Lower lobe of right lung (tissue), 2 donors: ENCODE data around the gene GTPBP6. TPM values are rescaled to one million over a fixed set of nuclear protein-coding genes. Genes with fewer than 3 reads are reported as not detected.
"Not testable (repeated sequence)": the region's sequence is repeated elsewhere in the genome, so short reads cannot be mapped to it uniquely, and the experiment has no call there.

Experiments used
- ATAC-seq, 2 donors: fragments of 200-7000 bp; cut with Tn5 transposase; one replicate each; pipeline ENCODE4 v1.9.1; 2020 to 2022; ENCODE audit warnings: mild to moderate bottlenecking in 2 of 2, moderate library complexity in 2 of 2
- DNase-seq: peaks from one replicate; pipeline ENCODE4 v3.0.0-alpha.2; 2020
- H3K27ac ChIP-seq: fragments of 200-600 bp; one replicate; pipeline ENCODE4 v1.8.0; 2022
- H3K27me3 ChIP-seq: fragments of 200-600 bp; one replicate; pipeline ENCODE4 v1.8.0; 2022; ENCODE audit warnings: low read depth
- H3K36me3 ChIP-seq: fragments of 200-600 bp; one replicate; pipeline ENCODE4 v1.8.0; 2022; ENCODE audit warnings: mild to moderate bottlenecking
- H3K4me1 ChIP-seq: fragments of 200-600 bp; one replicate; pipeline ENCODE4 v1.8.0; 2022
- H3K4me3 ChIP-seq: fragments of 200-600 bp; one replicate; pipeline ENCODE4 v1.8.0; 2022; ENCODE audit warnings: mild to moderate bottlenecking
- H3K9me3 ChIP-seq: fragments of 200-600 bp; one replicate; pipeline ENCODE4 v1.8.0; 2022
- CTCF ChIP-seq: fragments of 200-600 bp; IDR thresholded peaks from one replicate; pipeline ENCODE4 v1.8.0; 2022; ENCODE audit warnings: antibody characterized with exemption, mild to moderate bottlenecking
- intact Hi-C: fragments of 100-400 bp; cut with DNase I; formaldehyde crosslinking; loops from one replicate; pipeline ENCODE4 v1.11.0; 2022
- total RNA-seq: library from RNA; stranded (reverse); fragmentation: NEBNext Ultra II Directional; extraction: Animal tissue kit (Norgen Biotek cat#: 25700); gene quantifications from one replicate; pipeline ENCODE4 v1.2.1, GENCODE V29; 2021
- donor health status: DM: no; HTN: yes; CAD: no; lungs with severe emphysema.

GTPBP6 gene
- total RNA-seq, 1 donor from 2014 or later = 47.1 TPM

DNA sequence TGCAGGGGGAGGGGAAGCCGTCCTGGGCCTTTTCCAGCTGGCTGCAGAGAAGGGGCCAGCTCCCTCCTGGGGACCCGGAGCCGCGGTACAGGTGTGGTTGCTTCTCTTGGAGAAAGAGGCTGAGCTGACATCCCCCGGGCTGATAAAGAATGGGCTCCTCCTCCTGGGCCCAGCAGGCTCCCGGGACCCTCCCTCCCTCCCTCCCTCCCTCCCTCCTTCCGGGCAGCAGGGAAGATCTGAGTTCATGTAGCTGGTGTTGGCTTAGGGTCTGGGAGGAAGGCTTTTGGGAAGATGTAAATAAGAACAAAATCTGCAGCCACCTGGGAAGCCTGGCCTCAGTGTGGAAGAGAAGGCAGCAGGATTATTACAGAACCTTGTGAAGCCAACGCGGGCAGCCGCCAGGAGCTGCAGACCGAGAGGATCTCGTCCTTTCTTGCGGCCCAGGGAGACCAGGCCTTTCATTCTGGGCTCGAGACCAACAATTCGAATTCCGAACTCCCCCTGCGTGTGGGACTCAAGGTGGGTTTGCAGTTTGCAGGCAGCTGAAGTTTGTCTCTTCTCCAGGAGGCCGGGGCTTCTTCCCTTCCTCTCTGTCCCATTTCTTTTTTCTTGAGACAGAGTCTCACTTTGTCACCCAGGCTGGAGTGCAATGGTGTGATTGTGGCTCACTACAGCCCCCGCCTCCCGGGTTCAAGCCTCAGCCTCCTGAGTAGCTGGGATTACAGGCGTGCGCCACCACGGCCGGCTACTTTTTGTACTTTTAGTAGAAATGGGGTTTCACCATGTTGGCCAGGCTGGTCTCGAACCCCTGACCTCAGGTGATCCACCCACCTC lies 37.2 kb downstream of the GTPBP6 start, which contains the start of gene PLCXD1:
Gene PLCXD1 (plus strand): TSS at position 216 of the 834 bp plus-strand sequence. CDS start 2,807 bp downstream, outside the sequence.
- no peak for ATAC-seq
- intact Hi-C loops = no loop called here
- peak; percentile 49 for DNase-seq
- H3K9me3 ChIP-seq = no peaks in the 10 kb centered on the region
- H3K27ac ChIP-seq = no peak within 1 kb of the TSS
- peaks cover 19% of the 10 kb centered on the region for H3K36me3 ChIP-seq
- peak within 1 kb of the TSS; percentile 36 for H3K4me3 ChIP-seq
- peaks cover 13% of the 10 kb centered on the region for H3K4me1 ChIP-seq
- no peak for TF ChIP-seq CTCF
- H3K27me3 ChIP-seq = no peaks in the 10 kb centered on the region

DNA sequence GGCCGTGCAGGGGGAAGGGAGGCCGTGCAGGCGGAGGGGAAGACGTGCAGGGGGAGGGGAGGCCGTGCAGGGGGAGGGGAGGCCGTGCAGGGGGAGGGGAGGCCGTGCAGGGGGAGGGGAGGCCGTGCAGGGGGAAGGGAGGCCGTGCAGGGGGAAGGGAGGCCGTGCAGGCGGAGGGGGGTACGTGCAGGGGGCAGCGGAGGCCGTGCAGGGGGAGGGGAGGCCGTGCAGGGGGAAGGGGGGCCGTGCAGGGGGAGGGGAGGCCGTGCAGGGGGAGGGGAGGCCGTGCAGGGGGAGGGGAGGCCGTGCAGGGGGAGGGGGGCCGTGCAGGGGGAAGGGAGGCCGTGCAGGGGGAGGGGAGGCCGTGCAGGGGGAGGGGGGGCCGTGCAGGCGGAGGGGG lies 37.9 kb downstream of the GTPBP6 start:
- Histone ChIP-seq H3K4me3 (peak overlapping the region; percentile 36), H3K4me1 (peaks cover 17% of the 10 kb centered on the region), H3K36me3 (peaks cover 13% of the 10 kb centered on the region)
- H3K9me3 ChIP-seq, ATAC-seq, H3K27ac ChIP-seq, DNase-seq, H3K27me3 ChIP-seq, intact Hi-C loops: not testable (repeated sequence)

GRCh38 chrX:279757-280604 lies 38.6 kb downstream of the GTPBP6 start:
- H3K36me3 ChIP-seq, H3K9me3 ChIP-seq, ATAC-seq, H3K27ac ChIP-seq, intact Hi-C loops, H3K27me3 ChIP-seq: not testable (repeated sequence)
- Histone ChIP-seq H3K4me3 (peak overlapping the region; percentile 3), H3K4me1 (peaks cover 23% of the 10 kb centered on the region)
- peak; percentile 47 for DNase-seq

- H3K27ac ChIP-seq = peak overlapping the region; percentile 67
- H3K36me3 ChIP-seq = no peaks in the 10 kb centered on the region
- DNase-seq = peak; percentile 77
- peak; percentile 71 to 79 for ATAC-seq
- peak overlapping the region; percentile 79 for H3K4me3 ChIP-seq
- no peaks in the 10 kb centered on the region for H3K9me3 ChIP-seq
- intact Hi-C loops = no loop called here
- peaks cover 19% of the 10 kb centered on the region for H3K4me1 ChIP-seq
- H3K27me3 ChIP-seq = no peaks in the 10 kb centered on the region
- no peak for TF ChIP-seq CTCF
Measured at GRCh38 chrX:276581-277201, 41.9 kb downstream of the GTPBP6 start.

DNA sequence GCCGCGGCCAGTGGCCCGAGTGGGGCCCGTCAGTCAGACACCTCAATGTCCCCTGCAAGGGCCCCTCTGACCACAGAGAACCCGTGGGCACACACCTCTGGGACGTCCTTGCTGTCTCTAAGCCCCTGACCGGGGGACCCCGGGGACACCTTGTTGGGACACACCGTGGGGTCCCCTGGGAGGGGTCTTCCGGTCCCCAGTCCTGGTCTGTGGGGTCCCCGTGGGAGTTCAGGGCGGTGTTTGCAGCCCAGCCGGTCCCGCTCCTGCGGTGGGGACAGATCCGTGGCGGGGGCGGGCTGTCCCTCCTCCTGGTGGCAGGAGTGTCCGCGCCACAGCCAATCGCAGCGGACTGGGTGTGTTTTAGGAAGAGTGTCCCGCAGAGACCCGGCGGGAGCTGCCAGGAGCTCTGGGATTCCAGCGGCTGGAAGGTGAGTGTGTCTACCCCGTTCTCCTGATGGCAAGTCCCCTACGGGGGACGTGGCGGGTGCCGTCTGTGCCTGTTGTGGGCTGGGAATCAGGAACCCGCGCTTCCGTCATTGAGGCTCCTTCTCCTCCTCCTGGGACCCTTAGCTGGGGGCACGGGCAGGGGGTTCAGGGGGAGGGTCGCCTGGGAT lies 42.5 kb downstream of the GTPBP6 start:
- H3K4me3 ChIP-seq = peak overlapping the region; percentile 79
- no peaks in the 10 kb centered on the region for H3K36me3 ChIP-seq
- intact Hi-C loops = no loop called here
- no peaks in the 10 kb centered on the region for H3K9me3 ChIP-seq
- no peaks in the 10 kb centered on the region for H3K27me3 ChIP-seq
- TF ChIP-seq CTCF = no peak
- H3K27ac ChIP-seq = peak overlapping the region; percentile 67
- H3K4me1 ChIP-seq = peaks cover 19% of the 10 kb centered on the region
- DNase-seq = peak; percentile 92
- ATAC-seq = peak; percentile 96 to 98

DNA sequence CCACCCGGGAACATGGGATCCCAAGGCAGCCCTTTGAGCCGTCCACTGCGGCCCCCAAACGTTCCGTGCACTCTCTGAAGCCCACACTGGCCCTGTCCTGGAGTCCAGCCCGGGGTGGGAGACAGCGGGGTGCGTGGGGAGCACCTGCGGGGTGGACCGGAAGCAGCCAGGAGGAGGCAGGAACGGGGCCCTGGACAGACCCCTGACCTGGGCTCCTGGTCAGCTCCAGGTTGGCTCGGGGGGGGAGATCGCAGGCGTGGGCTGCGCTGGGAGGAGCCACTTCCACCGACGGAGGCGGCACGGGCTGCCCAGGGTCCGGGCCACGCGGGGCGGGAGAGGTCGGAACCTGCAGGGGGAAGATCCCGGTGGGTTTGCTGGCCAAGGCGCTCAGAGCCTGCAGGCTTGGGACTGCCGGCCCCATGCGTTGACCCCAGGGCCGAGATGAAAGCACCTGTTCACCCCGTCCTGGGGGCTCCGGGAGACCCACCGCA lies 43.1 kb downstream of the GTPBP6 start:
- TF ChIP-seq CTCF = no peak
- Histone ChIP-seq H3K27me3 (no peaks in the 10 kb centered on the region), H3K4me1 (peaks cover 19% of the 10 kb centered on the region), H3K36me3 (no peaks in the 10 kb centered on the region), H3K4me3 (peak overlapping the region; percentile 79), H3K9me3 (no peaks in the 10 kb centered on the region), H3K27ac (peak overlapping the region; percentile 67)
- intact Hi-C loops = no loop called here
- DNase-seq = peak; percentile 58
- peak; percentile 35 to 48 for ATAC-seq
